GM21737 (cell line): ENCODE measurements around the gene POLG2.
"Not testable (repeated sequence)": the region's sequence is repeated elsewhere in the genome, so short reads cannot be mapped to it uniquely, and the experiment has no call there.

ENCODE experiments used
- ATAC-seq: cut with Tn5 transposase; IDR thresholded peaks from one replicate; pipeline ENCODE4 v1.9.1; 2021; ENCODE audit warnings: mild to moderate bottlenecking, moderate library complexity; ENCODE audit not compliant: unreplicated experiment

POLG2 gene

DNA sequence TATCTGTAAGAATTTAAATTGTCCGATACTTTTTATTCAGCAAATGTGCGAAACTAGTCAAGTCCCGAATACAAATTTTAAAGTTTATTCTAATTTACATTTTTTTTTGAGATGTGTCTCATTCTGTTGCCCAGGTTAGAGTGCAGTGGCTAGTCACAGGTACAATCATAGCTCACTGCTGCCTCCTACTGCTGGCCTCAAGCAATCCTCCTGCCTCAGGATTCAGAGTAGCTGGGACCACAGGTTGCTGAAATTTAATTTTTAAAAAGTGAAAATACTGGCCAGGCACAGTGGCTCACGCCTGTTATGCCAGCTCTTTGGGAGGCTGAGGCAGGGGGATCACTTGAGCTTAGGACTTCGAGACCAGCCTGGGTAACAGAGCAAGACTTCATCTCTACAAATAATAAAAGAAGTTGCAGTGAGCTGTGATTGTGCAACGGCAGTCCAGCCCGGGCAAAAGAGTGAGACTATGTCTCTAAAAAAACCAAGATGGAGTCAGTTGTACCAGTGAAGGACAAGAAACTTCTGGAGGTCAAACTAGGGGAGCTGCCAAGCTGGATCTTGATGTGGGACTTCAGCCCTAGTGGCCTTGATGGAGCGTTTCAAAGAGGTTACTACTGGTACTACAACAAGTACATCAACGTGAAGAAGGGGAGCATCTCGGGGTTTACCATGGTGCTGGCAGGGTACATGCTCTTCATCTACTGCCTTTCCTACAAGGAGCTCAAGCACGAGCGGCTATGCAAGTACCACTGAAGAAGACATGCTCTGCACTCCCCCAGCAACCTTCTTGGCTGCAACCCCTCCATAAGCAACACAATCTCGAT is 5.6 kb downstream of the POLG2 start:
- no peak for ATAC-seq

DNA sequence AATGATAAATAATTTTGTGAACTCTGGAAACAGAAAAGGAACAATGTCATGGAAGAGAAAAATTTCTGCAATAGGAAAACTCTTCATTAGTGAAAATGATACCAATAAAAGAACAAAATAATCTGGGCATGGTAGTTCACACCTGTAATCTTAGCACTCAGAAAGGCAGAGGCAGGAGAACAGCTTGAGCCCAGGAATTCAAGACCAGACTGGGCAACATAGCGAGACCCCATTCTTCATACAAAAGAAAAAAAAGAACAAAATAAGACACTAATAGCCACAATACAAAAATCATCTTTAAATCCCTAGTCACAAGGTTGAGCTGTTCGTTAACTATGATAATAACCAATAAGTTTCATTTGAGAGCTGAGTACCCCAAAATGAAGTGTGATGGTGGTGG is 8.6 kb downstream of the POLG2 start:
- ATAC-seq = no peak

DNA sequence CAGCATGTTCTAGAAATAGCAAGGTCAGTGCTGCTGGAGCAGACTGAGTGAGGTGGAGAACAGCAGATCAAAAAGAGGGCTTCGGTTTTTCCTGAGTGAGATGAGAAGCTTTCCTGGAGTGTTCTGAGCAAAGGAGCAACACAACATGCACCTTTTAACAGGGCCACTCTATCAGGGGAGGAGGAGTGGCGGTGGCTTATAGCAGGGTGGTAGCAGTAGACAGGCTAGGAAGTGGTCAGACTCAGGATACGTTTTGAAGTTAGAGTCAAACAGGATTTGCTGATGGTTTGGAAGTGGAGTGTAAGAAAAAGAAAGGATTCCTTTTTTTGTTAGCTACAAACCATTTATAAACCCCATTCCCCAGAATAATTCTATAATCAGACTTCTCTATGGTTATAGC is 12.5 kb downstream of the POLG2 start:
- no peak for ATAC-seq

DNA sequence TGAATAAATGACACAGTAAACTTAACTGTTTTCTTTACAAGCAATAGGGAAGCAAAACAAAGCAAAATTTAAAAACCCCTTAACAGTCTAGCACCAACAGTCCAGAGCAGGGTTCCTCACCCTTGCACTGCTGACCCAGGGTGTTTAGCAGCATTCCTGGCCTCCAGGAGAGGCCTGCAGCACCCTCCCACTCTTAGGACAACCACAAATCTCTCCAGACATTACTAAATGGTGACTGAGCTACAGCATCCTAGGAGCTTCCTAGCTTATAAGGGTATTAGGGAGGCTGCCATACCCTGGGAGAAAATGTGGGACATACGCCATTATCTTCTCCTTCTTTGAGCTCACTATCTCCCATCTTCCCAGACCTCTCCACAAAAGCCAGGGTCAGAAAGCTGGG is 15.9 kb downstream of the POLG2 start:
- ATAC-seq = no peak

DNA sequence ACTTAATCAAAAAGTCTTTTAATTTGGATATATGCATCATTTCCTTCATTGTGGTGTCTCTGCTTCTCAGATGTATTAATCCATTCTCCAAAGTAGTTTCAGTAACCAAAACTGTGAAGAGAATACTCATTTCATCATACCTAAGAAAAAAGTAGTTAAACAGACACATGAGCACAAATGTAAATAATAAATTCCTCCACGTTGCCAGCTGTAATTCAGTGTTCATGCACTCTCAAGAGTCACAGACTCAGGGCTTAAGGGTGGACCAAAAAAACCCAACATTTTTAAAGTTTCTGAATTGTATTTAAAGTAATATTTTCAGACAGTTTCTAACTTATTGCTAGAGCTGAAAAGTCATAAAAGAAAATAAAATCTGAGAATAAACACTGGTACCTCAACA is 19.0 kb downstream of the POLG2 start:
- ATAC-seq = no peak

DNA sequence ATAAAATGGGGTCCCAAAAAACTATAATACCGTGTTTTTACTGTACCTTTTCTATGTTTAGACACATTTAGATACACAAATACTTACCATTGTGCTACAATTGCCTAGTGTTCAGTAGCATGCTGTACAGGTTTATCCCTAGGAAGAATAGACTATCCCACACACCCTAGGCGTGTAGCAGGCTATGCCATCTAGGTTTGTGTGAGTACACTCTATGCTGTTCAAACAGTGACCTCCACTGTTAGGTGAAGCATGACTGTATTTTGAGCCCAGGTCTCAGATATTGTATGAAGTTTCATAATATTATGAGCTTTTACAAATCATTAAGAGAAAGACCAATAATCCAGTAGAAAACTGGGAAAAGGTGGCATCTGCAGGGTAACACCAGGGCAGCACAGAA is 24.3 kb downstream of the POLG2 start:
- ATAC-seq = no peak

DNA sequence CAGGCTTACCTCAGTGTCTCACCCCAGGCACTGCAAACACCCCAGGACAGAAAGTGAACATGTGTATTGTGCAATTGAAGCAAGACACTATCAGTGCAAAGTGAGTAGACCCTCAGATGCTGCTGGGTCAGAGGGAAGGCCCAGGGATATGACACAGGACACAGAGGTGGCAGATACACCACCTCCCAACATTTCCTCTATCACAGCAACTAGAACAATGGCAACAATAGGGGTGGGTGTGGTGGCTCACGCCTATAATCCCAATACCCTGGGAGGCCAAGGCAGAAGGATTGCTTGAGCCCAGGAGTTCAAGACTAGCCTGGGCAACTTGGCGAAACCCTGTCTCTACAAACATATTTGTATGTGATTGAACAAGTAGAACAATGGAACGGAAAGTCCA is 25.4 kb downstream of the POLG2 start:
- no peak for ATAC-seq

DNA sequence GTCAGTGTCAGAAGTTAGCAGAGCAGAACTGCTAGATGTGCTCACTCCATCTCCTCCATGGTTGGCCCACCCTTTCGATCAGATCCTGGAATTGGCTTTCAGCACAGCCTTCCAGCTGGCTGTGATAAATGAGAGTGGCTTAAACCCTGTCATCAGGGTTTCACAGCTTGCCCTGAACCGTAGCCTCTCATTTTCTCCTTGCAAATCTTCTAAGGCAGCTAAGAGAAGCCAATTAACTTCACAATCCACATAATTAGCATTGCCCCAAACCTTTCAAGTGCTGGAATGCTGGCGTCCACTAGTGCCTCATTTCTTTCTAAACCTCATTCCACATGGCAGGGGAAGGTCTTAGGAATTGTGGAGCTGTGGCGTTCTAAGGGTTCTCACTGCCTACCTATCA is 26.2 kb downstream of the POLG2 start:
- ATAC-seq = no peak

DNA sequence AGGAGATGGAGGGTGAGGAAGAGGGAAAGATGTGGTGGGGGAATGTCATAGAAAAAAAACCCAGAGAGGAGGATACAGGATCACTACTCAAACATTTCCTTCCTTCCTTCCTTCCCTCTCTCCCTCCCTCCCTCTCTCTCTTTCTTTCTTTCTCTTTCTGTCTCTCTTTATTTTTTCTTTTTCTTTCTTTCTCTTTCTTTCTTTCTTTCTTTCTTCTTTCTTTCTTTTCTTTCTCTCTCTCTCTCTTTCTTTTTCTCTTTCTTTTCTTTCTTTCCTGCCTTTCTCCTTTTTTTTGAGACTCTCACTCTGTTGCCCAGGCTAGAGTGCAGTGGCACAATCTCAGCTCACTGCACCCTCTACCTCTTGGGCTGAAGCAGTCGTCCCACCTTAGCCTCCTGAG is 30.0 kb downstream of the POLG2 start:
- not testable (repeated sequence) for ATAC-seq

DNA sequence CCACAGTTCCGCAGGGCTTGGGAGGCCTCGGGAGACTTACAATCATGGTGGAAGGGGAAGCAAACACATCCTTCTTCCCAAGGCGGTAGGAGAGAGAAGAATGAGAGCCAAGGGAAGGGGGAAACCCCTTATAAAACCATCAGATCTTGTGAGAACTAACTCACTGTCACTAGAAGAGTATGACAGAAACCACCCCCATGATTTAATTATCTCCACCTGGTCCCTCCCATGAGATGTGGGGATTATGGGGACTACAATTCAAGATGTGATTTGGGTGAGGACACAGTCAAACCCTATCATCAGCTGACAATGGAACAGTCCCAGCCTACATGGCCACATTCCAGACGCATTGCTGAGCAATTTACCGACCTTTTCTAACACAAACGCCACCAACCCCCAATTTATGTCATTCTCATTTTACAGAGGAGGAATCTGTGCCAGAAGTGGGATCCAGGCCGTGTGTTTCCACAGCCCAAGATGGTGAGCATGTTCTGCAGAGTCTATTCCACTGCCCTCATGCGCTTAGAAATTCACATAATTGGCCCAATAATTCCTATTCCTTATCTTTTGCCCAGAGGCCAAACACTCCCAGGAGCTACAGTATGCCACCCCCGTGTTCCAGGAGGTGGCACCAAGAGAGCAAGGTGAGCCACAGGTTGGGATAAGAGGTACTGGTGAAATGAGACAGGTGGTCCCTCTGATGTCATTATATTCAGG is 30.7 kb downstream of the POLG2 start:
- no peak for ATAC-seq

DNA sequence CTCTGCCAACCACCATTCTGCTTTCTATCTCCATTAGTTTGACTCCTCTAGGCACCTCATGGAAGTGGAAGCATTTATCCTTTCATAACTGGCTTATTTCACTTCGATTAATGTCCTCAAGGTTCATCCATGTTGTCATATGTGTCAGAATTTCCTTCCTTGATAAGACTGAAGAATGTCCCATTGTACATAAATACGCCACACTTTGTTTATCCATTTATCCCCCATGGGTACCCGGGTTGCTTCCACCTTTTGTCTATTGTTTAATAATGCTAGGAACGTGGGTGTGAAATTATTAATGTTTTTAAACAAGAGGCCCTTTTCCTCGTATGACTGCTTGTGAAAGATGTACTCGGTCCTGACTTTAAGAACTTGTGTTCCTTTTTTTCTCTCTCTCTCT is 35.1 kb downstream of the POLG2 start:
- no peak for ATAC-seq

DNA sequence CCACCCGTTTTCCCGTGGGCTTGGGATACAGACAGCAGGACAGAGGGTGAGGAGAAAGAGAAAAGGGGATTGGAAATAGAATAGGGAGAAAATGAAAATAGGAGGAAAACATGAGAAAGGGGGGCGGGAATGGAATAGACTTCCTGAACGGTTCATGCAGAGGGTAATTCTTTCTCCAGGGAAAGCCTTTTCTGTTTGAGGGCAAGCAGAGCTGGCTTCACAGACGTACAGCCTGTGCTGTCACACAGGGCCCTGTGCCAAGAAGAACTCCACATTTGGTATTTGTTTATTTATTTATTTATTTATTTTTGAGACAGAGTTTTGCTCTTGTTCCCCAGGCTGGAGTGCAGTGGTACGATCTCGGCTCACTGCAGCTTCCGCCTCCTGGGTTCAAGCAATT is 35.9 kb downstream of the POLG2 start:
- ATAC-seq = no peak

DNA sequence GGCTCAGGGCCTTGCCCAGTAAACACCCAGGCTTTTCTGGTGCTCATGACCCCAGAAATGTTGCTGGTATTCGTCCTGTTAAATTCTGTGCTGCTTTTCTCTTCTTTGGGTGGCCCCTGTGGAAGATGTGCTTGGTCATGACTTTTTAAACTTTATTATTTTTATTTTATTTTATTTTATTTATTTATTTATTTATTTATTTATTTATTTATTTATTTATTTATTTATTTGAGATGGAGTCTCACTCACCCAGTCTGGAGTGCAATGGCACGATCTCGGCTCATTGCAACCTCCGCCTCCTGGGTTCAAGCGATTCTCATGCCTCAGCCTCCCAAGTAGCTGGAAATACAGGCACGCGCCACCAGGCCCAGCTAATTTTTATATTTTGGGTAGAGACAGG is 37.0 kb downstream of the POLG2 start:
- not testable (repeated sequence) for ATAC-seq

DNA sequence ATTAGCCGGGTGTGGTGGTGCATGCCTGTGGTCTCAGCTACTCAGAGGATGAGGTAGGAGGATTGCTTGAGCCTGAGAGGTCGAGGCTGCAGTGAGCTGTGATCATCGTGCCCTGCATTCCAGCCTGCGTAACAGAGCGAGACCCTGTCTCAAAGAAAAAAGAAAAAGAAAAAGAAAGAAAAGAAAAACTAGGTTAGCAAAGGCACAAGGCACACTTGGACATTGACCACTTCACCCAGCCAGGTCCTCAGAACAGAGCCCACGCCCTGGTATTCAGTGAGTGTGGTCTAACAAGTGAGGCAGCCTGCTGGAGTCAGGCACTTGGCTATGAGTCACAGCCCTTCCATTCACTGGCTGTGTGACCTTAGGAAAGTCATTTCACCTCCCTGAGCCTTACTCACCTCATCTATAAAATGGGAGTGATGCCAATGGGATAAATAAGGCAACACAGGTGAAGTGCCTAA is 37.5 kb downstream of the POLG2 start:
- no peak for ATAC-seq

DNA sequence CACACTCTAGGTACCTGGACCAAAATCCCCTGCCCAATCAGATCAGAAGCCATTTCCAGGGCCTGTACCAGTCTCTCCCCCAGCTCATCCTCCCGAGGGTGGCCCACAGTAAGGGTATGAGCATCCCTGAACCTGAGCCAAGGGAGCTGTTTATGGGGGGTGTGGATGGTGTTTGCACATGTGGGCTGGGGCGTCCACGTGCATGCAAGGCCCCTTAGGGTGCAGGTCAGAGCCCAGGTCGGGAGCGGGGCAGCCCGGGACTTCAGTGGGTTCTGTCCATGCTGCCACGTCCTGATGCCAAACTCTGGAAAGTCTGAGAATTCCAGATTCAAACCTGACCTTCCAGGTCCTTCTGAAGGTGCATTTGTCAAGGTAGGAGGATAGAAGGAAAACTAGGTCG is 38.1 kb downstream of the POLG2 start:
- ATAC-seq = no peak

DNA sequence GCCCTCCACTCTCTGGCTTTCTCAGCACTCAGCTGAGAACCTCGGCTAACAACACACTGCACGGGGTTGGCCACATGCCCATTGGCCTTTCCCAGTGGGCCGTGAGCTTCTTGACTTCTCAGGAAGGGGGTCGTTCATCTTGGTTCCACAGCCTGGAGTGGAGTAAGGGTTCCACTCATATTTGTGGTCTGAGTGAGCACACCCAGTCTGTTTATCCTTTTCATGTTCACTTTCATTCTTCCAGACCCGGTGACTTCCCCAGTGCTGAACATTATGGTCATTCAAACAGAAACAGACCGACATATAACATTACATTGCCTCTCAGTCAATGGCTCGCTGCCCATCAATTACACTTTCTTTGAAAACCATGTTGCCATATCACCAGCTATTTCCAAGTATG is 39.7 kb downstream of the POLG2 start:
- no peak for ATAC-seq

DNA sequence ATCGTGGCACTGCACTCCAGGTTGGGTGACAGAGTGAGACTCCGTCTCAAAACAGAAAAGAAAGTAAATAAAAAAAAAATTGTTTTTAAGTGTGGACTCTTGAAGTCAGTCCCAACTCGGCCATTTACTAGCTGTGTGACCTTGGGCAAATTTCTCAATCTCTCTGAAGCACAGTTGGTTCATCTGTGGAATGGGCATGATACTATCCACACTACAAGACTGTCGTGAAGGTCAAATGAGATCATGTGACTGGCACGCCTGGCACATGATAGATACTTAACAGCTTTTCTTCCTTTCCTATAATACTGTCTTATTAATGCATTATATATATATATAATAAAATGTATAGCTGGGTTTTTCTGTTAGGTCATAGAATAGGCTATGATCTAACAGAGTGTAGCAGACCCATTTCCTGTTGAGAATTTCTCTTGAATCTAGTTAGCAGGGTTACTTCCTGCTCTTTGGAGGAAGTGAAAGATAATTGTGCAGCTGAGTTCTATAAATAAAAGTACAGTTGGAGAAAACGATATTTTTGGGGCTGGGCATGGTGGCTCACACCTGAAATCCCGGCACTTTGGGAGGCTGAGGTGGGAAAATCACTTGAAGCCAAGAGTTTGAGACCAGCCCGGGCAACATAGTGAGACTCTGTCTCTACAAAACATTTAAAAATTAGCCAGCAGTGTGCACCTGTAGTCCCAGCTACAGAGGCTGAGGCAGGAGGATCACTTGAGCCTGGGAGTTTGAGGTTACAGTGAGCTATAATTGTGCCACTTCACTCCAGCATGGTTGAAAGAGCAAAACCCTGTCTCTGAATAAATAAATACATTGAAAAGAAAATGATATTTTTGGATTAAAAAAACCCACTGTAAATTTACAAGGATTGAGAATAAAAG is 40.6 kb downstream of the POLG2 start:
- ATAC-seq = no peak

DNA sequence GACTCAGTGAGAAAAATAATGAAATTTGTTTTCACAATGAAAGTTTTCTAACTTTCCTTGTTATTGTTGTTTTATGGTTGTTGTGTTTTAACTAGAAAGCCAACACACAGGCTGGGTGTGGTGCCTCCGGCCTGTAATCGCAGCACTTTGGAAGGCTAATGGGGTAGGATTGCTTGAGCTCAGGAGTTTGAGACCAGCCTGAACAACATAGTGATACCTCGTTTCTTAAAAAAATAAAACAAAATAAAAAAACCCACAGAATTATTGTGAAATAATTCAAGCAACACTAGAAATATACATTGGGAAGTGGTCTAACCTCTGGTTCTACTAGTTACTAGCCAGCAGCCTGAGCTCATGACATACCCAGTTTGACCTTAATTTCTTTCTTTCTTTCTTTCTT is 47.3 kb downstream of the POLG2 start:
- no peak for ATAC-seq

DNA sequence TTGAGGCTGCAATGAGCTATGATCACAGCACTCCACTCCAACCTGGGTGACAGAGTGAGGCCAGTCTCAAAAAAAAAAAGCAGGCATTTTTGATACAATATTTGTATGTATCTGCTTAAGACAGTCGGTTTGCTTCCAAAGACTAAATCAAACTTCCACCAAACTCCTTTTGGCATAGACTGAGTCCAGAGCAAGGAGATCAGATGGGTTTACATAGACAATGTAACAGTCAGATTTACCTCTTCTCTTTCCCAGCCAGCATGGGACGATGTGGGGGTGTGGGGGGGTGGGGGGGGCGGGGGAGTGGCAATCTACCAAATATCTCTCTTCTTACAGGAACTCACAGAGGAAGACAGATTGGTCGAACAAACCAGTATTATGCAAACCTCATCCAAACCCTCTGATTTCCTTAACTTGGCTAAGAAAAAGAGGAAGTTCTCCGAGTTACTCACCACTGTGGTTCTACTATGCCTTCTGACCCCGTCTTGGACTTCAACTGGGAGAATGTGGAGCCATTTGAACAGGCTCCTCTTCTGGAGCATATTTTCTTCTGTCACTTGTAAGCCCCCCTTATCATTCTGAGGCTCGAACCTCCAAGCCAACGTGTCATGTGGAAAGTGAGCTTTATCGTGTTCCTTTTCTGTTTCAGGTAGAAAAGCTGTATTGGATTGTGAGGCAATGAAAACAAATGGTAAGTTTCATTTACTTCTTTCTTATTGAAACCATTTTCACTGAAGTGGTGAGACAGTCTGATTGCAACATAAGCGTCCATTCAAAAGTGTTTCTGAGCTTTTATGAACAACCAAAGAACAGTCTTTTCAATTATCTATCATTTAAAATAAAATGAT is 48.0 kb downstream of the POLG2 start, which contains the start of gene MILR1:
Gene MILR1, plus strand, starts transcription at position 451 of the 848 bp plus-strand sequence. Its CDS starts 54 bp downstream, at position 505.
- ATAC-seq = peak; percentile 89

DNA sequence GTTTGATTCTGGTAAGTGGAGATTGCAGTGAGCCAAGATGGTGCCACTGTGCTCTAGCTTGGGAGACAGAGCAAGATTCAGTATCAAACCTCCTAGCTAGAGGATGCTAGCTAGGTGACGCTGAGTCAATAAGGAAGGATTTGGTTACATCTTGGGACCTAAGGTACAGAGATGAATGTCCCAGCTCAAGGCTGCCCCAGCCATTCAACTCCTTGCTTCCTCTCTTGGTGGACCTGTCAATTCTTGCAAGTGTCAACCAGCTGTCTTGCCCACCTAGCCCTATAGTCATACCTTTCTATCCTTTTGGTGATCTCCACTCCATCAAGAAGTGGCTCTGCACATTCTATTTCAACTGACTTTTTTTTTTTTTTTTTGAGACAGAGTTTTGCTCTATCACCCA is 49.3 kb downstream of the POLG2 start:
- ATAC-seq = no peak
